ENCODE measurements around the gene EYA4.

The EYA4 gene

GRCh38 chr6:133512410-133513016, 271.4 kb downstream of the EYA4 start:
- H3K4me3 Mint-ChIP-seq, result no peak overlapping the region
- H3K27me3 Mint-ChIP-seq, result peaks cover 13 to 15% of the 10 kb centered on the region in 2 donors
- H3K9me3 Mint-ChIP-seq, result no peaks in the 10 kb centered on the region
- H3K36me3 Mint-ChIP-seq, result no peaks in the 10 kb centered on the region
- DNase-seq (peak; percentile 11), ATAC-seq (replicated peaks) (peak in 1 of 2 donors; percentile 61)
- no peak overlapping the region for H3K27ac Mint-ChIP-seq
- H3K4me1 Mint-ChIP-seq, result no peaks in the 10 kb centered on the region

- Mint-ChIP-seq H3K27me3 (peaks cover 0 to 6% of the 10 kb centered on the region in 2 donors), H3K4me1 (no peaks in the 10 kb centered on the region), H3K9me3 (no peaks in the 10 kb centered on the region), H3K36me3 (no peaks in the 10 kb centered on the region), H3K27ac (no peak overlapping the region), H3K4me3 (no peak overlapping the region)
- DNase-seq (no peak), ATAC-seq (replicated peaks) (no peak)
Measured at GRCh38 chr6:133523816-133524215, 282.7 kb downstream of the EYA4 start.

- Mint-ChIP-seq H3K4me3 (no peak overlapping the region), H3K36me3 (no peaks in the 10 kb centered on the region), H3K27me3 (peaks cover 0 to 7% of the 10 kb centered on the region in 2 donors), H3K4me1 (no peaks in the 10 kb centered on the region), H3K27ac (no peak overlapping the region), H3K9me3 (no peaks in the 10 kb centered on the region)
- no peak for ATAC-seq (replicated peaks)
- no peak for DNase-seq
Measured at GRCh38 chr6:133526436-133526835, 285.3 kb downstream of the EYA4 start.

GRCh38 chr6:133528566-133528965, 287.4 kb downstream of the EYA4 start:
- ATAC-seq (replicated peaks), result no peak
- H3K36me3 Mint-ChIP-seq, result no peaks in the 10 kb centered on the region
- DNase-seq, result no peak
- no peak overlapping the region for H3K27ac Mint-ChIP-seq
- peaks cover 0 to 7% of the 10 kb centered on the region in 2 donors for H3K27me3 Mint-ChIP-seq
- H3K4me1 Mint-ChIP-seq, result no peaks in the 10 kb centered on the region
- H3K9me3 Mint-ChIP-seq, result no peaks in the 10 kb centered on the region
- H3K4me3 Mint-ChIP-seq, result no peak overlapping the region

GRCh38 chr6:133532908-133533307, 291.8 kb downstream of the EYA4 start:
- no peak overlapping the region for H3K4me3 Mint-ChIP-seq
- no peaks in the 10 kb centered on the region for H3K36me3 Mint-ChIP-seq
- no peaks in the 10 kb centered on the region for H3K9me3 Mint-ChIP-seq
- H3K27me3 Mint-ChIP-seq, result peaks cover 0 to 7% of the 10 kb centered on the region in 2 donors
- H3K4me1 Mint-ChIP-seq, result no peaks in the 10 kb centered on the region
- ATAC-seq (replicated peaks) (no peak), DNase-seq (no peak)
- H3K27ac Mint-ChIP-seq, result no peak overlapping the region

- H3K27me3 Mint-ChIP-seq, result peaks cover 10 to 22% of the 10 kb centered on the region in 2 donors
- DNase-seq (no peak), ATAC-seq (replicated peaks) (no peak)
- H3K4me3 Mint-ChIP-seq, result no peak overlapping the region
- H3K4me1 Mint-ChIP-seq, result no peaks in the 10 kb centered on the region
- H3K36me3 Mint-ChIP-seq, result no peaks in the 10 kb centered on the region
- no peaks in the 10 kb centered on the region for H3K9me3 Mint-ChIP-seq
- no peak overlapping the region for H3K27ac Mint-ChIP-seq
Measured at GRCh38 chr6:133539502-133540259, 298.5 kb downstream of the EYA4 start.

- H3K36me3 Mint-ChIP-seq, result no peaks in the 10 kb centered on the region
- ATAC-seq (replicated peaks) (no peak), DNase-seq (no peak)
- H3K9me3 Mint-ChIP-seq, result no peaks in the 10 kb centered on the region
- H3K27me3 Mint-ChIP-seq, result peaks cover 10 to 22% of the 10 kb centered on the region in 2 donors
- no peaks in the 10 kb centered on the region for H3K4me1 Mint-ChIP-seq
- no peak overlapping the region for H3K4me3 Mint-ChIP-seq
- no peak overlapping the region for H3K27ac Mint-ChIP-seq
Measured at GRCh38 chr6:133540361-133540760, 299.2 kb downstream of the EYA4 start.

GRCh38 chr6:133541040-133541439, 299.9 kb downstream of the EYA4 start:
- Mint-ChIP-seq H3K36me3 (no peaks in the 10 kb centered on the region), H3K27me3 (peaks cover 10 to 22% of the 10 kb centered on the region in 2 donors), H3K27ac (no peak overlapping the region), H3K4me1 (no peaks in the 10 kb centered on the region), H3K9me3 (no peaks in the 10 kb centered on the region), H3K4me3 (no peak overlapping the region)
- DNase-seq, result no peak
- no peak for ATAC-seq (replicated peaks)

- DNase-seq (no peak), ATAC-seq (replicated peaks) (peak in 1 of 2 donors; percentile 36)
- H3K27ac Mint-ChIP-seq, result no peak overlapping the region
- H3K9me3 Mint-ChIP-seq, result no peaks in the 10 kb centered on the region
- no peaks in the 10 kb centered on the region for H3K4me1 Mint-ChIP-seq
- peaks cover 10 to 22% of the 10 kb centered on the region in 2 donors for H3K27me3 Mint-ChIP-seq
- no peak overlapping the region for H3K4me3 Mint-ChIP-seq
- no peaks in the 10 kb centered on the region for H3K36me3 Mint-ChIP-seq
Measured at GRCh38 chr6:133542056-133542821, 301.1 kb downstream of the EYA4 start.

- no peak for ATAC-seq (replicated peaks)
- no peaks in the 10 kb centered on the region for H3K9me3 Mint-ChIP-seq
- H3K4me1 Mint-ChIP-seq, result peaks cover 5 to 13% of the 10 kb centered on the region in 2 donors
- no peaks in the 10 kb centered on the region for H3K36me3 Mint-ChIP-seq
- H3K4me3 Mint-ChIP-seq, result no peak overlapping the region
- DNase-seq, result no peak
- peaks cover 10 to 25% of the 10 kb centered on the region in 2 donors for H3K27me3 Mint-ChIP-seq
- H3K27ac Mint-ChIP-seq, result no peak overlapping the region
Measured at GRCh38 chr6:133544419-133544818, 303.3 kb downstream of the EYA4 start.

- no peak overlapping the region for H3K27ac Mint-ChIP-seq
- H3K4me1 Mint-ChIP-seq, result peaks cover 5 to 13% of the 10 kb centered on the region in 2 donors
- no peak for DNase-seq
- H3K9me3 Mint-ChIP-seq, result no peaks in the 10 kb centered on the region
- ATAC-seq (replicated peaks), result no peak
- peaks cover 10 to 26% of the 10 kb centered on the region in 2 donors for H3K27me3 Mint-ChIP-seq
- no peaks in the 10 kb centered on the region for H3K36me3 Mint-ChIP-seq
- no peak overlapping the region for H3K4me3 Mint-ChIP-seq
Measured at GRCh38 chr6:133546098-133546497, 304.9 kb downstream of the EYA4 start.

GRCh38 chr6:133547136-133547535, 306.0 kb downstream of the EYA4 start:
- H3K9me3 Mint-ChIP-seq, result no peaks in the 10 kb centered on the region
- no peak overlapping the region for H3K4me3 Mint-ChIP-seq
- peaks cover 4 to 18% of the 10 kb centered on the region in 2 donors for H3K27me3 Mint-ChIP-seq
- no peaks in the 10 kb centered on the region for H3K36me3 Mint-ChIP-seq
- no peak overlapping the region for H3K27ac Mint-ChIP-seq
- H3K4me1 Mint-ChIP-seq, result peaks cover 5 to 13% of the 10 kb centered on the region in 2 donors
- no peak for ATAC-seq (replicated peaks)
- DNase-seq, result no peak

GRCh38 chr6:133548423-133549159, 307.4 kb downstream of the EYA4 start:
- H3K4me1 Mint-ChIP-seq, result peaks cover 5 to 13% of the 10 kb centered on the region in 2 donors
- H3K9me3 Mint-ChIP-seq, result no peaks in the 10 kb centered on the region
- no peak overlapping the region for H3K27ac Mint-ChIP-seq
- no peaks in the 10 kb centered on the region for H3K36me3 Mint-ChIP-seq
- DNase-seq (no peak), ATAC-seq (replicated peaks) (peak; percentile 79 to 87)
- no peak overlapping the region for H3K4me3 Mint-ChIP-seq
- H3K27me3 Mint-ChIP-seq, result peaks cover 6 to 18% of the 10 kb centered on the region in 2 donors

GRCh38 chr6:133549371-133549801, 308.2 kb downstream of the EYA4 start:
- H3K9me3 Mint-ChIP-seq, result no peaks in the 10 kb centered on the region
- H3K36me3 Mint-ChIP-seq, result no peaks in the 10 kb centered on the region
- H3K4me3 Mint-ChIP-seq, result no peak overlapping the region
- H3K4me1 Mint-ChIP-seq, result peaks cover 5 to 13% of the 10 kb centered on the region in 2 donors
- no peak for DNase-seq
- no peak for ATAC-seq (replicated peaks)
- no peak overlapping the region for H3K27ac Mint-ChIP-seq
- peaks cover 6 to 18% of the 10 kb centered on the region in 2 donors for H3K27me3 Mint-ChIP-seq

Measured in stimulated activated naive B cell treated with anti-CD40 and anti-IgM and Interleukin-4, amounts not matched to agents 10 μg/mL and 1 μg/mL and 100 μg/mL, for 72 hours (primary cell).